Right atrium auricular region (tissue), 2 donors: Measurements from ENCODE around the gene DTX3. TPM values are rescaled to one million over a fixed set of nuclear protein-coding genes. Genes with fewer than 3 reads are reported as not detected.
A peak's percentile ranks its signal among the peaks of the same experiment; 100 is the strongest.
"Not testable (repeated sequence)": the region's sequence is repeated elsewhere in the genome, so short reads cannot be mapped to it uniquely, and the experiment has no call there.

Experiments
- DNase-seq: peaks from one replicate; pipeline ENCODE4 v3.0.0-alpha.2; 2019; ENCODE audit warnings: low spot score
- H3K27ac ChIP-seq, 2 donors: fragments of 200-600 bp; sonication (generic); 1 replicate in 1 of 2; 2 replicates in 1 of 2; pipeline ENCODE4 v1.5.1; 2016 to 2019
- H3K27me3 ChIP-seq, 2 donors: fragments of 200-600 bp; sonication (generic); one replicate each; pipeline versions ENCODE4 v1.5.1 to v1.6.0; 2017 to 2019
- H3K36me3 ChIP-seq: fragments of 200-600 bp; sonication (generic); one replicate; pipeline ENCODE4 v1.5.1; 2016
- H3K4me1 ChIP-seq, 2 donors: fragments of 200-600 bp; sonication (generic); one replicate each; pipeline versions ENCODE4 v1.5.1 to v1.6.0; 2017 to 2019
- H3K4me3 ChIP-seq, 2 donors: fragments of 200-600 bp; sonication (generic); 1 replicate in 1 of 2; 2 replicates in 1 of 2; pipeline ENCODE4 v1.5.1; 2017 to 2019; ENCODE audit warnings: mild to moderate bottlenecking in 1 of 2, moderate library complexity in 1 of 2
- H3K9me3 ChIP-seq, 2 donors: fragments of 200-600 bp; sonication (generic); one replicate each; pipeline ENCODE4 v1.5.1; 2019
- CTCF ChIP-seq, 2 donors: fragments of 200-600 bp; sonication (generic); IDR thresholded peaks; one replicate each; pipeline ENCODE4 v1.5.1; 2019; ENCODE audit warnings: antibody characterized with exemption in 2 of 2
- total RNA-seq, 2 donors: library from RNA; depleted of rRNA; stranded (reverse); fragments of >200 nt; gene quantifications; one replicate each; pipeline ENCODE4 v1.1.0, GENCODE V29; 2016

The DTX3 gene
- total RNA-seq, 2 donors from 2014 or later: 22.3 to 32.5 TPM

DNA sequence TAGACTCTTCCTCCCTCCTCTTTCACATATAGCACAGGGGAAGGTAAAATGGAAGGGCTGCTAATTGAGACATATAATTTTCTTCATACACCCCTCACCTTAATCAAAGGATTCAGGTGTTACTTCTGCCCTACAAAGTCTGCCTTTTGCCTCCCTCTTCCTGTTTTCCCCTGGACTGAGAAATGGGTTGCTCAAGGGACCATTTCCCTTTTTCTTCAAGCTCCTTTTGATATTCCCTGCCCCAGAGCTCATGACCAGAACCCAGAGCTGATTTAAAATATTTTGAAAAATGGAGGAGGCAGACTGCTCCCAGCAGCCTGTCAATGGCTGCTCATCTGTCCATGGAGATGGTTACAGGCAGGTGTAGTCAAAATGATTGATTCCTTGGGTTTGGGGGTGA, 19.9 kb upstream of the DTX3 start:
- TF ChIP-seq CTCF (IDR thresholded peaks at IDR 0.05): no peak
- no peaks in the 10 kb centered on the region for H3K36me3 ChIP-seq
- no peaks in the 10 kb centered on the region for H3K9me3 ChIP-seq

DNA sequence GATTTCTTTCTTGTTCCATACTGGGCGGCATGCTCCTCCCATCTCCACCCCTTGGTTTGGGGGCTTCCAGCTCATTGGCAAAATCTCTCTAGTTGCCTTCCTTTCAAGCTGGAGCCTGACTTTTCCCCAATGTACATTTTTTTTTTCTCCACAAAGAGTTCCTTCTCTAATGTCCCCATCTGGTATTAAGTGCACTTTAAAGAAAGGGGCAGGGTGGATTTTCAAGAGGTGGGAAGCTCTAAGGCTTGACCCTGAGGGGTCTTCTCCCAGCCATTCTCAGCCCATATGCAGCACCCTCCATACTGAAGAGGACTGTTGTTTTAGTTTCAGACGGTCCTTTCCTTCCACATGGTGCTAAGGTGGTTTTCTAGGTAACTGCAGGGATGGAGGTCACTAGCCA, 19.5 kb upstream of the DTX3 start:
- TF ChIP-seq CTCF (IDR thresholded peaks at IDR 0.05): no peak
- Histone ChIP-seq H3K36me3 (no peaks in the 10 kb centered on the region), H3K4me3 (no peak overlapping the region), H3K4me1 (peaks cover 0 to under 1% of the 10 kb centered on the region in 2 donors), H3K27me3 (no peaks in the 10 kb centered on the region), H3K9me3 (no peaks in the 10 kb centered on the region), H3K27ac (no peak overlapping the region)
- DNase-seq: no peak

More for the DNA sequence above, 19.9 kb upstream of the DTX3 start:
- Histone ChIP-seq H3K27me3 (no peaks in the 10 kb centered on the region), H3K4me3 (no peak overlapping the region), H3K4me1 (no peaks in the 10 kb centered on the region), H3K27ac (no peak overlapping the region)
- no peak for DNase-seq

DNA sequence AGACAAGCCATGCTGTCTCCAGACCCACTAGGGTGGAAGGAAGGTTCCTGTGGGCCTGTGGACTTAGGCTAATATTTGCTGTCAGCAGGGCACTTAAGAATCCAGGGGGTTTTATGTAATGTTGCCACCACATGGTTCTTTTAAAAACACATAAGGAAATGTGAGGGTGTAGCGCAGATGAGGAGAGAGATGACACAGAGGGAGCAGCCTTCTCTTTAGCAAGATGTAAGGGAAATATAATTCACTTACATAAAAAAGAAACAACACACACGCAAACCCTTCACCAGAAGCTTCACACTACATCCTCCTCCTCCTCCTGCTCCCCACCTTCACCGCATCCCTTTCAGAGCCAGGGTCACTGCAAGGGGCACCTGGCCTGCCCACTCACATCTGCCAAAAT, 18.5 kb upstream of the DTX3 start:
- DNase-seq: no peak
- peaks cover 0 to 6% of the 10 kb centered on the region in 2 donors for H3K4me1 ChIP-seq
- no peak overlapping the region for H3K4me3 ChIP-seq
- H3K9me3 ChIP-seq: no peaks in the 10 kb centered on the region
- no peak for TF ChIP-seq CTCF (IDR thresholded peaks at IDR 0.05)
- no peak overlapping the region for H3K27ac ChIP-seq
- no peaks in the 10 kb centered on the region for H3K27me3 ChIP-seq
- H3K36me3 ChIP-seq: no peaks in the 10 kb centered on the region

DNA sequence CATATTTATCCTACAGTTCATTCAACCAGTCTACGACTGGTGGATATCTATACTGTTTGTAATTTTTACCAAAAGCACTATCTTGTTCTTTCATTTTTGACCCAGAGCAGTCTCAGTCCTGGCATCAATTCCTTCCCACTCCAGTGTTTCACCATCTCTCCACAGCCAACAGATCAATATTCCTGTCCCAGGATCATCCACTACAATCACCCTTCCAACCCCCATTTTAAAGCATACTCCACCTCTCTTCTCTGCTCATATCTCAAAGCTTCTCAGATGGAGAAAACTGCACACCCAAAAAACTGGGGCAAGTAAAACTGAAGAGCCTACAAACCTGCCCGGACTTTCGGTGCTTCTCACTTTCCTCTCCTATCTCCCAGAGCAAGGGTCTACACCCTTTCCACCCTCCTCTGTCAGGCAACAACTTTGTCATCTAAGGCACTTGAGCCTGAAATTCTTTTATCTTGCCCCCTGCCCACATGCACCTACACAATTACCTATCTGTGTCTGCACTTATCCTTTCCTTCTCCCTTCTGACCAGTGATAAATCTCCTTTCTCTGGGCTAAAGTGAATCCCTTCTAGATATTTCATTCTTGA, 17.7 kb upstream of the DTX3 start:
- TF ChIP-seq CTCF (IDR thresholded peaks at IDR 0.05): no peak
- no peaks in the 10 kb centered on the region for H3K36me3 ChIP-seq
- no peak overlapping the region for H3K4me3 ChIP-seq
- H3K27me3 ChIP-seq: no peaks in the 10 kb centered on the region
- H3K4me1 ChIP-seq: peaks cover 0 to 11% of the 10 kb centered on the region in 2 donors
- H3K9me3 ChIP-seq: no peaks in the 10 kb centered on the region
- no peak for DNase-seq
- H3K27ac ChIP-seq: no peak overlapping the region

GRCh38 chr12:57588951-57589610, 15.5 kb upstream of the DTX3 start:
- not testable (repeated sequence) for H3K9me3 ChIP-seq, H3K4me3 ChIP-seq, H3K27ac ChIP-seq, H3K27me3 ChIP-seq, DNase-seq, H3K36me3 ChIP-seq
- peaks cover 0 to 13% of the 10 kb centered on the region in 2 donors for H3K4me1 ChIP-seq

GRCh38 chr12:57590479-57590863, 14.2 kb upstream of the DTX3 start:
- no peak for TF ChIP-seq CTCF (IDR thresholded peaks at IDR 0.05)
- Histone ChIP-seq H3K27me3 (no peaks in the 10 kb centered on the region), H3K9me3 (no peaks in the 10 kb centered on the region), H3K4me3 (peak overlapping the region; percentile 73 to 96), H3K4me1 (peaks cover 0 to 13% of the 10 kb centered on the region in 2 donors), H3K36me3 (peaks cover under 1% of the 10 kb centered on the region), H3K27ac (peak overlapping the region; percentile 69 to 80)
- DNase-seq: no peak
